Measurements from ENCODE around the gene MEGF11. TPM values are rescaled to one million over a fixed set of nuclear protein-coding genes. Genes with fewer than 3 reads are reported as not detected.

MEGF11 gene
- total RNA-seq, 1 experiment from 2014 or later = 0.09 TPM

DNA sequence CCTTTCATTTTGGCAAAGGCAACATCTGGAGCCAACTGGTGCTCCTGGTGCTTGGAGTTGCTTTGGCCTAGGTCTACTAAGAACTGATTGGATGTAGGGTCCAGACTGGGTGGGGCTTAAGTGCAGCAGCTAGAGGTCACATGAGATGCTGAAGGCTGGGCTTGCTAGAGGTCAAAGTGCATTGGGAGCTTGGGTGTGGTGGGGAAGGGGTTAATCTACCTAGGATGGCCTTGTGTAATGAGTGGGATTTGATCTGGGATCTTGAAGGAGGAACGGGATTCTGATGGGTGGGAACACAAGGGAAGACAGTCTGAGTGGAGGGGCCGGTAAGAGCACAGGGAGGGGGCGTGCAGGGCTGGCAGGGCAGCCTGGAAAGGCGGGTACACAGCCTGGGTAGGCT is 258.7 kb downstream of the MEGF11 start:
- H3K4me1 Mint-ChIP-seq (ENCODE audit: low read depth, unreplicated experiment) = no peaks in the 10 kb centered on the region
- peaks cover 85% of the 10 kb centered on the region for H3K27me3 Mint-ChIP-seq (ENCODE audit: unreplicated experiment)
- no peak for TF ChIP-seq CTCF (IDR thresholded peaks at IDR 0.05; ENCODE audit: unreplicated experiment)
- BruUV-seq (replicated peaks) = no TSS peak
- no peak for DNase-seq
- CTCF ChIA-PET = no interaction called here
- no peak overlapping the region for H3K4me3 Mint-ChIP-seq (ENCODE audit: low read depth, unreplicated experiment)
- no peak overlapping the region for H3K27ac Mint-ChIP-seq (ENCODE audit: unreplicated experiment)
- no peaks in the 10 kb centered on the region for H3K36me3 Mint-ChIP-seq (ENCODE audit: insufficient read depth, unreplicated experiment)
- intact Hi-C loops (cut with micrococcal nuclease; ENCODE audit: unreplicated experiment) = no loop called here
- H3K9me3 Mint-ChIP-seq (ENCODE audit: low read depth, unreplicated experiment) = no peaks in the 10 kb centered on the region

- CTCF ChIA-PET = no interaction called here
- peaks cover 91% of the 10 kb centered on the region for H3K27me3 Mint-ChIP-seq (ENCODE audit: unreplicated experiment)
- no peaks in the 10 kb centered on the region for H3K4me1 Mint-ChIP-seq (ENCODE audit: low read depth, unreplicated experiment)
- H3K9me3 Mint-ChIP-seq (ENCODE audit: low read depth, unreplicated experiment) = no peaks in the 10 kb centered on the region
- DNase-seq = no peak
- no peak overlapping the region for H3K4me3 Mint-ChIP-seq (ENCODE audit: low read depth, unreplicated experiment)
- intact Hi-C loops (cut with micrococcal nuclease; ENCODE audit: unreplicated experiment) = no loop called here
- no peak overlapping the region for H3K27ac Mint-ChIP-seq (ENCODE audit: unreplicated experiment)
- no peaks in the 10 kb centered on the region for H3K36me3 Mint-ChIP-seq (ENCODE audit: insufficient read depth, unreplicated experiment)
- BruUV-seq (replicated peaks) = no TSS peak
- no peak for TF ChIP-seq CTCF (IDR thresholded peaks at IDR 0.05; ENCODE audit: unreplicated experiment)
Measured at GRCh38 chr15:65993762-65994161, 259.8 kb downstream of the MEGF11 start.

- H3K27ac Mint-ChIP-seq (ENCODE audit: unreplicated experiment) = no peak overlapping the region
- no TSS peak for BruUV-seq (replicated peaks)
- no peak for DNase-seq
- peaks cover 93% of the 10 kb centered on the region for H3K27me3 Mint-ChIP-seq (ENCODE audit: unreplicated experiment)
- CTCF ChIA-PET = no interaction called here
- H3K4me1 Mint-ChIP-seq (ENCODE audit: low read depth, unreplicated experiment) = no peaks in the 10 kb centered on the region
- H3K9me3 Mint-ChIP-seq (ENCODE audit: low read depth, unreplicated experiment) = no peaks in the 10 kb centered on the region
- no peaks in the 10 kb centered on the region for H3K36me3 Mint-ChIP-seq (ENCODE audit: insufficient read depth, unreplicated experiment)
- H3K4me3 Mint-ChIP-seq (ENCODE audit: low read depth, unreplicated experiment) = no peak overlapping the region
- no peak for TF ChIP-seq CTCF (IDR thresholded peaks at IDR 0.05; ENCODE audit: unreplicated experiment)
- intact Hi-C loops (cut with micrococcal nuclease; ENCODE audit: unreplicated experiment) = no loop called here
Measured at GRCh38 chr15:65993236-65993635, 260.3 kb downstream of the MEGF11 start.

DNA sequence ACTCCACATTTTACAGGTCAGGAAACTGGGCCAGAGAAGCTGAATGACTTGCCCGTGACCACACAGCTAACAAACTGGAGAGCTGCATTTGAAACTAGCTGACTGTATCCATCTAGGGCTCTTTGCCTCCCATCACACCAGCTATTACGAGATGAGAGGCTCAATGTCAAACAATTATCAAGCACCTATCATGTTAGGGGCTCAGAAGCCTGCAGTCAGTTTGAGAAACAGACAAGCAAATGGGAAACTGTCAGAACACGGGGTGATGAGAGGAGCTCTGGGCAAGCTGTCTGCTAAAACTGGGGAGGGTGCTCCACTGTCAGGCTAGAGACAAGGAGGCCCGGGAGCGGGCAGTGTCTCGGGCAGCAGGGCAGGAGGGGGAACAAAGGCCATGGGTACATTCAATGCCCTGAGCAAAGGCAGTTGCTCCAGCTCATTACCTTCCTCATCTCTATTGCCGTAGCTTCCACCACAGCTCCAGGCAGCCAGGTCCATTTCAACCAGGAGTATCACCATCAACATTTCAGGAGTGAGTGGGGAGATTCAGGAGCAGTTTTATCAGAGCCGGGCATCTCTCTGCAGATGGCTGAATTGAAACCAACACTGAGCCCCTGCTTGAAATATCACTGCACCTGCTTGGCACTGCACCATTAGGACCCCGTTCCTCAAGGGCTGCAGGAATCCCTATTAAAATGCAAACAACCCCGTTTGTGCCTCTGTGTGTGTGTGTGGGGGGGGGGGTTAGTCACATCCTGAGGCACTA is 261.6 kb downstream of the MEGF11 start:
- H3K4me1 Mint-ChIP-seq (ENCODE audit: low read depth, unreplicated experiment) = no peaks in the 10 kb centered on the region
- H3K4me3 Mint-ChIP-seq (ENCODE audit: low read depth, unreplicated experiment) = no peak overlapping the region
- peaks cover 86% of the 10 kb centered on the region for H3K27me3 Mint-ChIP-seq (ENCODE audit: unreplicated experiment)
- intact Hi-C loops (cut with micrococcal nuclease; ENCODE audit: unreplicated experiment) = no loop called here
- no peak for TF ChIP-seq CTCF (IDR thresholded peaks at IDR 0.05; ENCODE audit: unreplicated experiment)
- BruUV-seq (replicated peaks) = no TSS peak
- no peak for DNase-seq
- H3K9me3 Mint-ChIP-seq (ENCODE audit: low read depth, unreplicated experiment) = no peaks in the 10 kb centered on the region
- CTCF ChIA-PET = no interaction called here
- H3K36me3 Mint-ChIP-seq (ENCODE audit: insufficient read depth, unreplicated experiment) = no peaks in the 10 kb centered on the region
- H3K27ac Mint-ChIP-seq (ENCODE audit: unreplicated experiment) = no peak overlapping the region
